Kidney epithelial cell (primary cell): Measurements from ENCODE around the gene GNAI3. TPM values are rescaled to one million over a fixed set of nuclear protein-coding genes. Genes with fewer than 3 reads are reported as not detected.
A peak's percentile ranks its signal among the peaks of the same experiment; 100 is the strongest.

Source experiments
- DNase-seq: peaks from one replicate; pipeline ENCODE4 v3.0.0-alpha.2; 2010; ENCODE audit warnings: low read depth
- H3K27me3 ChIP-seq: 2 replicates; pipeline ENCODE4 v1.6.0; 2011; ENCODE audit warnings: low read length; ENCODE audit not compliant: control insufficient read depth, insufficient read depth
- H3K36me3 ChIP-seq: 2 replicates; pipeline ENCODE4 v1.5.1; 2011; ENCODE audit warnings: low read length; ENCODE audit not compliant: control insufficient read depth, insufficient read depth
- H3K4me3 ChIP-seq: 2 replicates; pipeline ENCODE4 v1.5.1; 2011; ENCODE audit warnings: low read depth, mild to moderate bottlenecking, control low read depth, low read length
- total RNA-seq: library from RNA; depleted of rRNA; stranded (reverse); fragments of >200 nt; gene quantifications from 2 replicates; pipeline ENCODE4 v1.2.3, GENCODE V29; 2015
- TF ChIP-seq, protein P1 (sequence below): IDR thresholded peaks from 2 replicates; pipeline ENCODE4 v1.5.1; 2011; ENCODE audit warnings: mild to moderate bottlenecking, moderate library complexity, low read length, control low read depth, inconsistent platforms; ENCODE audit not compliant: insufficient read depth, poor library complexity, severe bottlenecking

The GNAI3 gene
- total RNA-seq, 1 donor from 2014 or later, result 11.9 TPM

DNA sequence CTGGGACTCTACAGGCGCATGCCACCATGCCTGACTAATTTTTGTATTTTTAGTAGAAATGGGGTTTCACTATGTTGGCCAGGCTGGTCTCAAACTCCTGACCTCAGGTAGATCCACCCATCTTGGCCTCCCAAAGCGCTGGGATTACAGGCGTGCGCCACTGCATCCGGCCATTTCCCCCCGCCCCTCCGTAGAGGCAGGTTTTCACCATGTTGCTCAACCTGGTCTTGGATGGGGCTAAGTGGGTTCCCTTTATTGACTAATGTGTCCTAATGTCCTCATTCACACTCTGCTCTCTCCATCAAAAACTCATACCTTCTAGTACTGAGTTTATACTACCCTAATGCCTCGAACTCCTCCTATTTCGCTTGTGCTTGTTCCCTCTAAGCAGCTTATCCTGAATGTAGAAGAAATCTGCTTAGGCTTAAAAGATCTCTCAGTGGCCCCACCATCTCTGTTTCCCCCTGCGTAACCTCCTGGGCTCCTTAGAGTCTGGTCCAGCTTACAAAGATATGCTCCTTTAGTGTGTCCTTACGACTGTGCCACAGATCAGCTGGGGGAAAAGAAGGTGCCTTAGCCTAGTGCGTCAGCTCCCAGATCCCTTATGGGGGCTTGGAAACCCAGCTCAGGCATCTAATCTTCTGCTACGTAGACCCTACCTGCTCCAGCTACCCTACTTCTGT, 63.0 kb downstream of the GNAI3 start:
- DNase-seq, result no peak
- no peaks in the 10 kb centered on the region for H3K27me3 ChIP-seq
- TF ChIP-seq, protein P1, sequence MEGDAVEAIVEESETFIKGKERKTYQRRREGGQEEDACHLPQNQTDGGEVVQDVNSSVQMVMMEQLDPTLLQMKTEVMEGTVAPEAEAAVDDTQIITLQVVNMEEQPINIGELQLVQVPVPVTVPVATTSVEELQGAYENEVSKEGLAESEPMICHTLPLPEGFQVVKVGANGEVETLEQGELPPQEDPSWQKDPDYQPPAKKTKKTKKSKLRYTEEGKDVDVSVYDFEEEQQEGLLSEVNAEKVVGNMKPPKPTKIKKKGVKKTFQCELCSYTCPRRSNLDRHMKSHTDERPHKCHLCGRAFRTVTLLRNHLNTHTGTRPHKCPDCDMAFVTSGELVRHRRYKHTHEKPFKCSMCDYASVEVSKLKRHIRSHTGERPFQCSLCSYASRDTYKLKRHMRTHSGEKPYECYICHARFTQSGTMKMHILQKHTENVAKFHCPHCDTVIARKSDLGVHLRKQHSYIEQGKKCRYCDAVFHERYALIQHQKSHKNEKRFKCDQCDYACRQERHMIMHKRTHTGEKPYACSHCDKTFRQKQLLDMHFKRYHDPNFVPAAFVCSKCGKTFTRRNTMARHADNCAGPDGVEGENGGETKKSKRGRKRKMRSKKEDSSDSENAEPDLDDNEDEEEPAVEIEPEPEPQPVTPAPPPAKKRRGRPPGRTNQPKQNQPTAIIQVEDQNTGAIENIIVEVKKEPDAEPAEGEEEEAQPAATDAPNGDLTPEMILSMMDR, result no peak
- H3K4me3 ChIP-seq, result no peak overlapping the region
- H3K36me3 ChIP-seq, result no peaks in the 10 kb centered on the region

- no peak for DNase-seq
- no peak overlapping the region for H3K4me3 ChIP-seq
- H3K36me3 ChIP-seq, result no peaks in the 10 kb centered on the region
- no peaks in the 10 kb centered on the region for H3K27me3 ChIP-seq
- TF ChIP-seq, protein P1, result no peak
Measured at GRCh38 chr1:109613361-109614147, 65.1 kb downstream of the GNAI3 start.

DNA sequence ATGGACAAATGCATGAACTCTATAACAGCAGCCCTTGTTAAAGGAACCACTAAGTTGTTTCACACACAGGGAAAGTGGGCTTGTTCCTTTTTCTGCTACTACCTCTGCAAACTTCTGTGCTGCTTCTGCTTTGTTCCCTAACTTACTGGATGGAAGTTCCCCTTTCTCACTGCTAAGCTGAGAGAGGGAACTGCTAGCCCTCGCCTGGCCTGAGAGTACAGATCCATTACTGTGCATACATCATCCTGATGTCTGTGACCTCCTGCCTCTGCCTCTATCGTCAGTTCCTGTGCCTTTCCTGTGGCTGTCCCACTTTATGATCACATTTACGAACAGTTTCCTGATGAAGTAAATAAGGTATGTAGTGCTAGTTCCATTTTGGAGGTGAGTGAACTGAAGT, 67.5 kb downstream of the GNAI3 start:
- TF ChIP-seq, protein P1, result no peak
- Histone ChIP-seq H3K4me3 (no peak overlapping the region), H3K27me3 (no peaks in the 10 kb centered on the region), H3K36me3 (no peaks in the 10 kb centered on the region)
- no peak for DNase-seq

GRCh38 chr1:109616391-109616790, 68.0 kb downstream of the GNAI3 start:
- TF ChIP-seq, protein P1, result no peak
- no peak for DNase-seq
- no peaks in the 10 kb centered on the region for H3K27me3 ChIP-seq
- no peaks in the 10 kb centered on the region for H3K36me3 ChIP-seq
- H3K4me3 ChIP-seq, result no peak overlapping the region

DNA sequence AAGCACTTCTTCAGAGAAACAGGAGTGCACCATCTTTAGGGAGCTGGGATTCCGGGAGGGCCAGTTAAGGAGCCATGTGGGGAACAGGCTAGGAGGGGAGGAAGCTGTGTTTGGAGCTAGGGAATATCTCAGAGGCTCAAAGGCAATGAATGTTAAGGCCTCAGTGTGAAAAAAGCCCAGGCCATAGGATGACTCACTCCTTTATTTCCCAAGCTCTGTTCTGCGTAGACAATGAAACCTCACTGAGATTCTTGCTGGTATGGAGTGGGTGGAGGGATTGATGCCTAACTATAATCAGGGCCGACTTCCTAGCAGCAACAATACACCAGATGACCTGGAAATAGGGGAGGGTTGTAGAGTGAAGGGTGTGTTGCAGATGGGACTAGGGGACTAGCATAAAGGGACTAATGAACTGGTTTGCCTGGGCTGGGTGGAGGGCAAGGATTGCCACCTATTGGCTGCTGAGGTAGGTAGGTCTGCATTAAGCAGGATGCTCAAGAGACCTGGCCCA, 68.9 kb downstream of the GNAI3 start:
- no peaks in the 10 kb centered on the region for H3K27me3 ChIP-seq
- TF ChIP-seq, protein P1, result no peak
- no peaks in the 10 kb centered on the region for H3K36me3 ChIP-seq
- H3K4me3 ChIP-seq, result no peak overlapping the region
- DNase-seq, result peak; percentile 77
